H9 (cell line): ENCODE measurements around the gene INPP5B. TPM values are rescaled to one million over a fixed set of nuclear protein-coding genes. Genes with fewer than 3 reads are reported as not detected.

Source experiments
- DNase-seq: peaks from one replicate; pipeline ENCODE4 v3.0.0-alpha.2; 2017
- H2AFZ ChIP-seq: one replicate; pipeline ENCODE4 v1.6.1; 2013; ENCODE audit warnings: mild to moderate bottlenecking, low read length, control low read depth, moderate library complexity
- H2AK5ac ChIP-seq: 2 replicates; pipeline ENCODE4 v1.6.1; 2013; ENCODE audit warnings: low read length, control low read depth, mixed read lengths; ENCODE audit not compliant: insufficient read length
- H2BK120ac ChIP-seq: one replicate; pipeline ENCODE4 v1.6.1; 2013; ENCODE audit warnings: low read depth, mild to moderate bottlenecking, low read length, control low read depth, inconsistent platforms; ENCODE audit not compliant: poor library complexity, severe bottlenecking
- H2BK12ac ChIP-seq: 2 replicates; pipeline ENCODE4 v1.6.1; 2013; ENCODE audit warnings: low read length, control low read depth, mixed read lengths, low read depth; ENCODE audit not compliant: insufficient read length
- H2BK15ac ChIP-seq: 2 replicates; pipeline ENCODE4 v1.6.1; 2013; ENCODE audit warnings: low read depth, low read length, control low read depth
- H2BK20ac ChIP-seq: one replicate; pipeline ENCODE4 v1.6.1; 2013; ENCODE audit warnings: low read depth, mild to moderate bottlenecking, low read length, control low read depth, inconsistent platforms; ENCODE audit not compliant: poor library complexity, severe bottlenecking
- H2BK5ac ChIP-seq: 2 replicates; pipeline ENCODE4 v1.6.1; 2013; ENCODE audit warnings: low read length, control low read depth, mixed read lengths; ENCODE audit not compliant: insufficient read length
- H3K14ac ChIP-seq: 2 replicates; pipeline ENCODE4 v1.6.1; 2013; ENCODE audit warnings: low read length, control low read depth; ENCODE audit not compliant: insufficient read depth
- H3K18ac ChIP-seq: 2 replicates; pipeline ENCODE4 v1.6.1; 2013; ENCODE audit warnings: low read depth, mild to moderate bottlenecking, mixed read lengths, low read length, control low read depth; ENCODE audit not compliant: insufficient read length
- H3K23ac ChIP-seq: 2 replicates; pipeline ENCODE4 v1.6.1; 2013; ENCODE audit warnings: low read length, control low read depth, mixed read lengths, low read depth; ENCODE audit not compliant: insufficient read length
- H3K23me2 ChIP-seq: 2 replicates; pipeline ENCODE4 v1.6.1; 2013; ENCODE audit warnings: low read depth, mild to moderate bottlenecking, mixed read lengths, low read length, control low read depth; ENCODE audit not compliant: insufficient read length, poor library complexity, severe bottlenecking
- H3K27ac ChIP-seq: 2 replicates; pipeline ENCODE4 v1.5.1; 2013; ENCODE audit warnings: low read length, control low read depth, mixed read lengths, low read depth; ENCODE audit not compliant: insufficient read length
- H3K27me3 ChIP-seq: 2 replicates; pipeline ENCODE4 v1.6.1; 2013; ENCODE audit warnings: low read length, control low read depth, inconsistent platforms; ENCODE audit not compliant: insufficient read depth
- H3K4ac ChIP-seq: 2 replicates; pipeline ENCODE4 v1.6.1; 2013; ENCODE audit warnings: low read depth, mild to moderate bottlenecking, control low read depth, inconsistent platforms, low read length, moderate library complexity
- H3K4me1 ChIP-seq: 2 replicates; pipeline ENCODE4 v1.6.1; 2013; ENCODE audit warnings: low read length, control low read depth, inconsistent platforms; ENCODE audit not compliant: insufficient read depth
- H3K4me2 ChIP-seq: 2 replicates; pipeline ENCODE4 v1.6.1; 2013; ENCODE audit warnings: low read length, control low read depth, mixed read lengths; ENCODE audit not compliant: insufficient read length, insufficient read depth
- H3K56ac ChIP-seq: 2 replicates; pipeline ENCODE4 v1.6.1; 2013; ENCODE audit warnings: low read depth, mild to moderate bottlenecking, mixed read lengths, low read length, control low read depth; ENCODE audit not compliant: insufficient read length
- H3K79me1 ChIP-seq: 2 replicates; pipeline ENCODE4 v1.6.1; 2013; ENCODE audit warnings: low read depth, mild to moderate bottlenecking, moderate library complexity, low read length, control low read depth, inconsistent platforms; ENCODE audit not compliant: insufficient read depth, poor library complexity, severe bottlenecking
- H3K79me2 ChIP-seq: 2 replicates; pipeline ENCODE4 v1.6.1; 2013; ENCODE audit warnings: low read length, control low read depth, inconsistent platforms; ENCODE audit not compliant: insufficient read depth
- H3K9ac ChIP-seq: 2 replicates; pipeline ENCODE4 v1.6.1; 2013; ENCODE audit warnings: low read length, control low read depth, mixed read lengths; ENCODE audit not compliant: insufficient read length; ENCODE audit errors: extremely low read depth
- H3K9me3 ChIP-seq: one replicate; pipeline ENCODE4 v1.6.1; 2013; ENCODE audit warnings: low read depth, low read length, inconsistent platforms; ENCODE audit not compliant: control insufficient read depth
- H3T11ph ChIP-seq: one replicate; pipeline ENCODE4 v1.6.1; 2013; ENCODE audit warnings: mild to moderate bottlenecking, low read length, control low read depth, inconsistent platforms
- H4K20me1 ChIP-seq: one replicate; pipeline ENCODE4 v1.6.1; 2013; ENCODE audit not compliant: control insufficient read depth, insufficient read length, insufficient read depth
- H4K5ac ChIP-seq: 2 replicates; pipeline ENCODE4 v1.6.1; 2013; ENCODE audit warnings: low read depth, mild to moderate bottlenecking, mixed read lengths, low read length, control low read depth; ENCODE audit not compliant: insufficient read length
- H4K8ac ChIP-seq: replicated peaks from 2 replicates; pipeline ENCODE4 v1.6.1; 2013; ENCODE audit warnings: low read length, control low read depth, mixed read lengths, low read depth; ENCODE audit not compliant: insufficient read length
- H4K91ac ChIP-seq: 2 replicates; pipeline ENCODE4 v1.6.1; 2013; ENCODE audit warnings: low read depth, mild to moderate bottlenecking, moderate library complexity, mixed read lengths, low read length, control low read depth; ENCODE audit not compliant: insufficient read length
- H3K27ac Mint-ChIP-seq, 3 experiments: 2 replicates in 2 of 3; 3 replicates in 1 of 3; pipeline ENCODE4 v1.8.0; 2020 to 2021; ENCODE audit warnings: mixed read lengths in 3 of 3, mild to moderate bottlenecking in 1 of 3, moderate library complexity in 1 of 3
- H3K27me3 Mint-ChIP-seq: 2 replicates; pipeline ENCODE4 v1.8.0; 2021; ENCODE audit warnings: low read depth, mild to moderate bottlenecking, moderate library complexity, mixed read lengths
- H3K36me3 Mint-ChIP-seq, 3 experiments: 2 replicates in 2 of 3; 3 replicates in 1 of 3; pipeline ENCODE4 v1.8.0; 2020 to 2021; ENCODE audit warnings: low read depth in 3 of 3, mixed read lengths in 3 of 3; ENCODE audit not compliant: insufficient read depth in 1 of 3
- H3K4me1 Mint-ChIP-seq, 2 experiments: 2 replicates each; pipeline ENCODE4 v1.8.0; 2020; ENCODE audit warnings: mixed read lengths in 2 of 2
- H3K4me3 Mint-ChIP-seq, 2 experiments: 2 replicates in 1 of 2; 3 replicates in 1 of 2; pipeline ENCODE4 v1.8.0; 2020 to 2021; ENCODE audit warnings: mild to moderate bottlenecking in 2 of 2, mixed read lengths in 2 of 2, moderate library complexity in 1 of 2
- H3K9me3 Mint-ChIP-seq, 2 experiments: 2 replicates in 1 of 2; 3 replicates in 1 of 2; pipeline ENCODE4 v1.8.0; 2020; ENCODE audit warnings: mild to moderate bottlenecking in 2 of 2, mixed read lengths in 2 of 2, moderate library complexity in 1 of 2
- CTCF ChIP-seq: fragments of 200-600 bp; sonication (generic); conservative IDR thresholded peaks from 3 replicates; pipeline ENCODE4 v1.8.0; 2021; ENCODE audit warnings: antibody characterized with exemption, mild to moderate bottlenecking
- WGBS: extraction: QIAGEN DNeasy Blood & Tissue Kit; methylation state at CpG from one replicate; pipeline ENCODE4 v1.1.7; 2013; ENCODE audit warnings: missing lambda C conversion rate, low lambda C conversion rate, mixed read lengths; ENCODE audit not compliant: insufficient read length; ENCODE audit errors: extremely low coverage; 5-methylcytosine and 5-hydroxymethylcytosine counted together
- total RNA-seq: library from RNA; stranded (reverse); gene quantifications from 2 replicates; pipeline ENCODE4 v1.2.1, GENCODE V29; 2021

INPP5B gene
- total RNA-seq, 1 experiment from 2014 or later = 28.2 TPM

- Histone ChIP-seq H2BK20ac (no peak overlapping the region), H3K9me3 (no peaks in the 10 kb centered on the region), H3K79me2 (peaks cover 4% of the 10 kb centered on the region; the same call in 1 of the 2 replicates), H3K4me1 (no peaks in the 10 kb centered on the region), H3K23me2 (peaks cover 4% of the 10 kb centered on the region), H3K27ac (no peak overlapping the region), H4K5ac (no peak overlapping the region), H2BK15ac (no peak overlapping the region), H2AK5ac (no peak overlapping the region), H2BK120ac (no peak overlapping the region), H4K8ac (no peak overlapping the region), H4K20me1 (no peaks in the 10 kb centered on the region), H3K4me2 (no peak overlapping the region), H4K91ac (no peak overlapping the region), H3K4ac (no peak overlapping the region), H3K14ac (no peak overlapping the region), H3K23ac (no peak overlapping the region), H2BK12ac (no peak overlapping the region), H3K56ac (no peak overlapping the region), H3K79me1 (peaks cover 8% of the 10 kb centered on the region), H3K9ac (no peak overlapping the region), H3T11ph (no peak overlapping the region), H2BK5ac (no peak overlapping the region), H2AFZ (no peak overlapping the region), H3K18ac (no peak overlapping the region), H3K27me3 (no peaks in the 10 kb centered on the region)
- Mint-ChIP-seq H3K4me3 (no peak overlapping the region), H3K9me3 (no peaks in the 10 kb centered on the region), H3K4me1 (peaks cover 3 to 9% of the 10 kb centered on the region in 2 experiments), H3K27ac (no peak overlapping the region), H3K27me3 (no peaks in the 10 kb centered on the region), H3K36me3 (peaks cover 1 to 24% (median 16%) of the 10 kb centered on the region in 3 experiments)
- no peak for TF ChIP-seq CTCF
- WGBS = no CpG with 5 or more reads among the region's 6 CpGs
- no peak for DNase-seq
These were observed 92.4 kb downstream of the INPP5B start for GRCh38 chr1:37854406-37854805.
